CD8-positive, alpha-beta memory T cell (primary cell): ENCODE results near the gene SLC16A2. TPM values are rescaled to one million over a fixed set of nuclear protein-coding genes. Genes with fewer than 3 reads are reported as not detected.
"Not testable (repeated sequence)": the region's sequence is repeated elsewhere in the genome, so short reads cannot be mapped to it uniquely, and the experiment has no call there.

Experiments
- CTCF ChIA-PET: fragments of 350-600 bp; sonication (Branson Sonifier 250); formaldehyde crosslinking; loops from one replicate; lab custom pipeline; 2021; ENCODE audit warnings: antibody characterized with exemption; lab: Charles Lee
- POLR2A ChIA-PET: fragments of 350-600 bp; sonication (Branson Sonifier 250); formaldehyde crosslinking; loops from one replicate; lab custom pipeline; 2021; ENCODE audit warnings: antibody characterized with exemption; lab: Charles Lee
- DNase-seq, 5 donors: peaks; one replicate each; pipeline versions ENCODE4 v3.0.0 to v3.0.0-alpha.2; 2020 to 2022; ENCODE audit warnings: mixed read lengths in 1 of 5
- H3K27ac ChIP-seq: one replicate; pipeline ENCODE4 v1.7.0; 2013; ENCODE audit warnings: low read depth, mild to moderate bottlenecking, low read length, moderate library complexity
- H3K27me3 ChIP-seq: 2 replicates; pipeline ENCODE4 v1.7.0; 2013; ENCODE audit warnings: low read length, mild to moderate bottlenecking; ENCODE audit not compliant: insufficient read depth, poor library complexity, severe bottlenecking
- H3K36me3 ChIP-seq: 2 replicates; pipeline ENCODE4 v1.7.0; 2013; ENCODE audit warnings: mild to moderate bottlenecking, low read length, moderate library complexity; ENCODE audit not compliant: insufficient read depth
- H3K4me1 ChIP-seq: 2 replicates; pipeline ENCODE4 v1.7.0; 2013; ENCODE audit warnings: mild to moderate bottlenecking, low read length, moderate library complexity; ENCODE audit not compliant: insufficient read depth
- H3K4me3 ChIP-seq: 2 replicates; pipeline ENCODE4 v1.7.0; 2013; ENCODE audit warnings: mild to moderate bottlenecking, low read length
- H3K9me3 ChIP-seq: 2 replicates; pipeline ENCODE4 v1.7.0; 2013; ENCODE audit warnings: mild to moderate bottlenecking, low read length
- H3K27ac Mint-ChIP-seq, 8 donors: one replicate each; pipeline ENCODE4 v1.8.0; 2020 to 2021; ENCODE audit warnings: mixed read lengths in 8 of 8, mild to moderate bottlenecking in 6 of 8, inconsistent platforms in 3 of 8, moderate library complexity in 3 of 8
- H3K27me3 Mint-ChIP-seq, 2 donors: one replicate each; pipeline ENCODE4 v1.8.0; 2020 to 2021; ENCODE audit warnings: mixed read lengths in 2 of 2, mild to moderate bottlenecking in 1 of 2, moderate library complexity in 1 of 2
- H3K36me3 Mint-ChIP-seq, 3 donors: one replicate each; pipeline ENCODE4 v1.8.0; 2020 to 2021; ENCODE audit warnings: mixed read lengths in 3 of 3, inconsistent platforms in 1 of 3, mild to moderate bottlenecking in 1 of 3
- H3K4me1 Mint-ChIP-seq, 3 donors: one replicate each; pipeline ENCODE4 v1.8.0; 2020 to 2021; ENCODE audit warnings: mixed read lengths in 3 of 3, inconsistent platforms in 1 of 3, mild to moderate bottlenecking in 1 of 3
- H3K4me3 Mint-ChIP-seq, 7 donors: one replicate each; pipeline ENCODE4 v1.8.0; 2020 to 2021; ENCODE audit warnings: mixed read lengths in 7 of 7, mild to moderate bottlenecking in 6 of 7, moderate library complexity in 4 of 7, inconsistent platforms in 2 of 7
- H3K9me3 Mint-ChIP-seq, 5 donors: one replicate each; pipeline ENCODE4 v1.8.0; 2020 to 2022; ENCODE audit warnings: mixed read lengths in 5 of 5, mild to moderate bottlenecking in 3 of 5, moderate library complexity in 2 of 5, inconsistent platforms in 1 of 5
- polyA plus RNA-seq: library from polyadenylated mRNA; unstranded; fragments of 300-500 nt; fragmentation: Illumina TruSeq; gene quantifications from one replicate; pipeline ENCODE4 v1.2.3, GENCODE V29; 2021
- total RNA-seq, 2 experiments: library from RNA; stranded (reverse); gene quantifications; one replicate each; pipeline ENCODE4 v1.2.3, GENCODE V29; 2021

SLC16A2 gene
- total and polyA plus RNA-seq, 3 experiments from 2014 or later = 0.24 to 0.78 (median 0.46) TPM

GRCh38 chrX:74449322-74449936 is 28.1 kb downstream of the SLC16A2 start:
- H3K36me3 Mint-ChIP-seq = no peaks in the 10 kb centered on the region
- Histone ChIP-seq H3K9me3 (no peaks in the 10 kb centered on the region), H3K4me3 (no peak overlapping the region), H3K36me3 (no peaks in the 10 kb centered on the region), H3K27ac (no peak overlapping the region), H3K4me1 (peaks cover 3% of the 10 kb centered on the region), H3K27me3 (no peaks in the 10 kb centered on the region)
- H3K4me3 Mint-ChIP-seq = no peak overlapping the region
- DNase-seq = peak in 4 of 5 donors; percentile 2 to 10 (median 9)
- peak overlapping the region in 1 of 8 donors; percentile 47 for H3K27ac Mint-ChIP-seq
- ChIA-PET POLR2A (no interaction called here), CTCF (no interaction called here)
- peaks cover 2% of the 10 kb centered on the region in 2 donors for H3K27me3 Mint-ChIP-seq
- H3K9me3 Mint-ChIP-seq = peaks cover 0 to 1% (median 0%) of the 10 kb centered on the region in 5 donors
- H3K4me1 Mint-ChIP-seq = peaks cover 6% of the 10 kb centered on the region in 3 donors

- Histone ChIP-seq H3K27ac (no peak overlapping the region), H3K4me1 (peaks cover 3% of the 10 kb centered on the region), H3K36me3 (no peaks in the 10 kb centered on the region), H3K27me3 (no peaks in the 10 kb centered on the region), H3K9me3 (no peaks in the 10 kb centered on the region), H3K4me3 (no peak overlapping the region)
- Mint-ChIP-seq H3K36me3 (no peaks in the 10 kb centered on the region), H3K27ac (no peak overlapping the region), H3K9me3 (peaks cover 0 to 2% (median 0%) of the 10 kb centered on the region in 5 donors), H3K4me3 (no peak overlapping the region), H3K4me1 (peaks cover 6% of the 10 kb centered on the region in 3 donors), H3K27me3 (peaks cover 0 to 2% of the 10 kb centered on the region in 2 donors)
- ChIA-PET CTCF (no interaction called here), POLR2A (no interaction called here)
- DNase-seq = no peak
Observed at GRCh38 chrX:74449937-74450330, 28.6 kb downstream of the SLC16A2 start.

- no peak overlapping the region for H3K27ac ChIP-seq
- Mint-ChIP-seq H3K27me3 (peaks cover 0 to 2% of the 10 kb centered on the region in 2 donors), H3K36me3 (no peaks in the 10 kb centered on the region), H3K9me3 (peaks cover 0 to 2% (median 0%) of the 10 kb centered on the region in 5 donors), H3K27ac (no peak overlapping the region), H3K4me1 (peaks cover 6% of the 10 kb centered on the region in 3 donors), H3K4me3 (no peak overlapping the region)
- peaks cover 3% of the 10 kb centered on the region for H3K4me1 ChIP-seq
- ChIA-PET POLR2A (no interaction called here), CTCF (no interaction called here)
- no peaks in the 10 kb centered on the region for H3K27me3 ChIP-seq
- H3K4me3 ChIP-seq = no peak overlapping the region
- H3K9me3 ChIP-seq = no peaks in the 10 kb centered on the region
- no peak for DNase-seq
- H3K36me3 ChIP-seq = no peaks in the 10 kb centered on the region
Observed at GRCh38 chrX:74450803-74451449, 29.6 kb downstream of the SLC16A2 start.

- ChIA-PET CTCF (no interaction called here), POLR2A (no interaction called here)
- no peak overlapping the region for H3K4me3 Mint-ChIP-seq
- H3K4me3 ChIP-seq = no peak overlapping the region
- no peaks in the 10 kb centered on the region for H3K36me3 ChIP-seq
- H3K4me1 Mint-ChIP-seq = peaks cover 6% of the 10 kb centered on the region in 3 donors
- no peaks in the 10 kb centered on the region for H3K9me3 ChIP-seq
- no peak overlapping the region for H3K27ac Mint-ChIP-seq
- no peaks in the 10 kb centered on the region for H3K27me3 ChIP-seq
- H3K4me1 ChIP-seq = peaks cover 3% of the 10 kb centered on the region
- peaks cover 0 to 2% of the 10 kb centered on the region in 2 donors for H3K27me3 Mint-ChIP-seq
- no peak for DNase-seq
- no peak overlapping the region for H3K27ac ChIP-seq
- no peaks in the 10 kb centered on the region for H3K36me3 Mint-ChIP-seq
- peaks cover 0 to 2% (median 0%) of the 10 kb centered on the region in 5 donors for H3K9me3 Mint-ChIP-seq
Observed at GRCh38 chrX:74451450-74452198, 30.3 kb downstream of the SLC16A2 start.

DNA sequence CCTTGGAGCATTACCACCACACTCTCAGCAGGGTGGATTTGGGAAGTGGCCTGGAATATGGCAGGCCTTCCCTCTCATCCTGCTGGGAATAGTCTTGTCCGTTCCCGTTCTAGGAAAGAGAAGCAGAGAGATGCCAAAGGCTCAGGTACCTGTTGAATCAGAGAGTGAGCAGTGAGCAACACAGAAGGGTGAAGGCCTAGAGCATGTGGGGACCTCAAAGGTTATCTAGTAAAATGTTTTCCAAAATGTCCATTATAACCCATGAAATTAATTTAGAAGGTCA is 30.8 kb downstream of the SLC16A2 start:
- Histone ChIP-seq H3K4me1 (peaks cover 3% of the 10 kb centered on the region), H3K36me3 (no peaks in the 10 kb centered on the region), H3K9me3 (no peaks in the 10 kb centered on the region), H3K4me3 (no peak overlapping the region), H3K27me3 (no peaks in the 10 kb centered on the region), H3K27ac (no peak overlapping the region)
- peaks cover 0 to 2% of the 10 kb centered on the region in 2 donors for H3K27me3 Mint-ChIP-seq
- peaks cover 0 to 2% (median 0%) of the 10 kb centered on the region in 5 donors for H3K9me3 Mint-ChIP-seq
- ChIA-PET CTCF (no interaction called here), POLR2A (no interaction called here)
- H3K4me1 Mint-ChIP-seq = peaks cover 6% of the 10 kb centered on the region in 3 donors
- no peak overlapping the region for H3K4me3 Mint-ChIP-seq
- no peaks in the 10 kb centered on the region for H3K36me3 Mint-ChIP-seq
- H3K27ac Mint-ChIP-seq = no peak overlapping the region
- DNase-seq = no peak

DNA sequence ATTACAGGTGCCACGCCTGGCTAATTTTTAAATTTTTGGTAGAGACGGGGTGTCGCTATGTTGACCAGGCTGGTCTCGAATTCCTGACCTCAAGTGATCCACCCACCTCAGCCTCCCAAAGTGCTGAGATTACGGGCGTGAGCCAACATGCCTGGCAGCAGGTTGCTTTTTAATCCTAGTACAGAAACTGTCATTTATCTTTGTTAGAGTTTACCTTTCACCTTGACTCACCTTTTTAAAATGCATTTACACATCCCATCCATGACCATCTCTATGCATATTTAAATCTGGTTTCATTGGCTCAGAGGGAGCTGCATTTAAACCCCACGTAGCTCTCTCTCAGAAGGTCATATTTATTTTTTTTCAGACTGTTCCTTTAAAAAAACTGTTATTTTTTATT is 31.9 kb downstream of the SLC16A2 start:
- DNase-seq = no peak
- CTCF ChIA-PET = no interaction called here

GRCh38 chrX:74454233-74454632 is 32.9 kb downstream of the SLC16A2 start:
- H3K36me3 Mint-ChIP-seq, H3K4me3 Mint-ChIP-seq, CTCF ChIA-PET: not testable (repeated sequence)

More for the DNA sequence above, 31.9 kb downstream of the SLC16A2 start:
- Mint-ChIP-seq H3K36me3 (no peaks in the 10 kb centered on the region), H3K4me3 (no peak overlapping the region), H3K27ac (no peak overlapping the region), H3K27me3 (peaks cover 0 to 2% of the 10 kb centered on the region in 2 donors), H3K4me1 (peaks cover 6% of the 10 kb centered on the region in 3 donors), H3K9me3 (peaks cover 0 to 2% (median 0%) of the 10 kb centered on the region in 5 donors)
- no peaks in the 10 kb centered on the region for H3K27me3 ChIP-seq
- H3K9me3 ChIP-seq = no peaks in the 10 kb centered on the region
- H3K4me3 ChIP-seq = no peak overlapping the region
- H3K4me1 ChIP-seq = peaks cover 3% of the 10 kb centered on the region
- no peaks in the 10 kb centered on the region for H3K36me3 ChIP-seq
- no peak overlapping the region for H3K27ac ChIP-seq
- POLR2A ChIA-PET = no interaction called here

GRCh38 chrX:74458736-74459135 is 37.4 kb downstream of the SLC16A2 start:
- no peak for DNase-seq
- Histone ChIP-seq H3K4me1 (no peaks in the 10 kb centered on the region), H3K36me3 (no peaks in the 10 kb centered on the region), H3K27ac (no peak overlapping the region), H3K27me3 (no peaks in the 10 kb centered on the region), H3K4me3 (no peak overlapping the region), H3K9me3 (no peaks in the 10 kb centered on the region)
- H3K4me1 Mint-ChIP-seq = no peaks in the 10 kb centered on the region
- no peak overlapping the region for H3K27ac Mint-ChIP-seq
- POLR2A ChIA-PET = no interaction called here
- CTCF ChIA-PET = no interaction called here
- no peak overlapping the region for H3K4me3 Mint-ChIP-seq
- peaks cover 0 to 8% of the 10 kb centered on the region in 2 donors for H3K27me3 Mint-ChIP-seq
- no peaks in the 10 kb centered on the region for H3K36me3 Mint-ChIP-seq
- H3K9me3 Mint-ChIP-seq = peaks cover 0 to 2% (median 0%) of the 10 kb centered on the region in 5 donors

More at GRCh38 chrX:74454233-74454632, 32.9 kb downstream of the SLC16A2 start:
- H3K27ac ChIP-seq, H3K9me3 Mint-ChIP-seq, H3K27me3 Mint-ChIP-seq, H3K27ac Mint-ChIP-seq, H3K27me3 ChIP-seq, H3K4me1 ChIP-seq, DNase-seq, H3K9me3 ChIP-seq, POLR2A ChIA-PET, H3K4me1 Mint-ChIP-seq, H3K4me3 ChIP-seq, H3K36me3 ChIP-seq: not testable (repeated sequence)
